GM12878 (cell line): Measurements from ENCODE around the gene TFAP2E.

ENCODE experiments used
- CBFB ChIP-seq: IDR thresholded peaks from 2 replicates; pipeline ENCODE4 v1.6.1; 2016; ENCODE audit warnings: antibody characterized with exemption, low read depth
- EZH2 ChIP-seq: IDR thresholded peaks from 2 replicates; pipeline ENCODE4 v1.6.1; 2012; ENCODE audit warnings: low read depth, mild to moderate bottlenecking, control low read depth, inconsistent platforms, low read length, borderline replicate concordance; ENCODE audit not compliant: control insufficient read depth
- POLR2A ChIP-seq: IDR thresholded peaks from 2 replicates; pipeline ENCODE4 v1.6.1; 2011; ENCODE audit warnings: low read depth, mild to moderate bottlenecking, low read length
- TF ChIP-seq, protein P1 (sequence below): IDR thresholded peaks from 2 replicates; pipeline ENCODE4 v1.6.1; 2012; ENCODE audit warnings: mild to moderate bottlenecking, low read depth, low read length
- TF ChIP-seq, protein P2 (sequence below), 3 experiments: IDR thresholded peaks in 2 of 3; conservative IDR thresholded peaks in 1 of 3; 2 replicates each; pipeline ENCODE4 v1.5.1; 2011; ENCODE audit warnings: low read depth in 3 of 3, low read length in 3 of 3, mild to moderate bottlenecking in 3 of 3, control low read depth in 2 of 3, moderate library complexity in 2 of 3, inconsistent platforms in 1 of 3, mixed read lengths in 1 of 3; ENCODE audit not compliant: control insufficient read depth in 2 of 3, insufficient read depth in 1 of 3; ENCODE audit errors: extremely low read depth in 1 of 3

DNA sequence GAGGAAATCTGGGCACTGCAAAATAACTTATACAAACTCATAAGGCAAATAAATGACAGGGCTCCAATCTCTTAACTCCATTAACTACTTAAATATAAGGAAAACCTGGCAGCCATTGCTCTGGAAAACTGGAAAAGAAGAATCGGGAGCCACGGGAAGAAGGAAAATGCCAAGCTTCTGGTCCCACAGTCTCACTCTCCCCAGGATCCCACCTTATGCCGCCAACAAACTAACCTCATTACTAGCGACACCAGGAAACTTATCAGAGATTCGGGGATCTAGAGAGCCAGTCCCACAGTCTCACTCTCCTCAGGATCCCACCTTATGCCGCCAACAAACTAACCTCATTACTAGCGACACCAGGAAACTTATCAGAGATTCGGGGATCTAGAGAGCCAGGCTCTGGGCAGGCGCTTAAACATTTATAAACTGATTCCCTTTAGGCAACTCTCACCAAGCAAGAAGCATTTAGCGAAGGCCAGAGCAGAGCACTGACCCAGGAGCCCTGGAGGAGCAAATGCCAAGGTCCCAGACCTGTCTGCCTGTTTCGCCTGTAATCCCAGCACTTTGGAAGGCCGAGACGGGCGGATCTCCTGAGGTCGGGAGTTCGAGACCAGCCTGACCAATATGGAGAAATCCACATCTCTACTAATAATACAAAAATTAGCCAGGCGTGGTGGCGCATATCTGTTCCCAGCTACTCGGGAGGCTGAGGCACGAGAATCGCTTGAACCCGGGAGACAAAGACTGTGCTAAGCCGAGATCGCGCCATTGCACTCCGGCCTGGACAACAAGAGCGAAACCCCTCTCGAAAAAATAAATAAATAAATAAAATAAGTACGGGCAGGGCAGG lies 67.5 kb downstream of the TFAP2E start:
- TF ChIP-seq, protein P1, sequence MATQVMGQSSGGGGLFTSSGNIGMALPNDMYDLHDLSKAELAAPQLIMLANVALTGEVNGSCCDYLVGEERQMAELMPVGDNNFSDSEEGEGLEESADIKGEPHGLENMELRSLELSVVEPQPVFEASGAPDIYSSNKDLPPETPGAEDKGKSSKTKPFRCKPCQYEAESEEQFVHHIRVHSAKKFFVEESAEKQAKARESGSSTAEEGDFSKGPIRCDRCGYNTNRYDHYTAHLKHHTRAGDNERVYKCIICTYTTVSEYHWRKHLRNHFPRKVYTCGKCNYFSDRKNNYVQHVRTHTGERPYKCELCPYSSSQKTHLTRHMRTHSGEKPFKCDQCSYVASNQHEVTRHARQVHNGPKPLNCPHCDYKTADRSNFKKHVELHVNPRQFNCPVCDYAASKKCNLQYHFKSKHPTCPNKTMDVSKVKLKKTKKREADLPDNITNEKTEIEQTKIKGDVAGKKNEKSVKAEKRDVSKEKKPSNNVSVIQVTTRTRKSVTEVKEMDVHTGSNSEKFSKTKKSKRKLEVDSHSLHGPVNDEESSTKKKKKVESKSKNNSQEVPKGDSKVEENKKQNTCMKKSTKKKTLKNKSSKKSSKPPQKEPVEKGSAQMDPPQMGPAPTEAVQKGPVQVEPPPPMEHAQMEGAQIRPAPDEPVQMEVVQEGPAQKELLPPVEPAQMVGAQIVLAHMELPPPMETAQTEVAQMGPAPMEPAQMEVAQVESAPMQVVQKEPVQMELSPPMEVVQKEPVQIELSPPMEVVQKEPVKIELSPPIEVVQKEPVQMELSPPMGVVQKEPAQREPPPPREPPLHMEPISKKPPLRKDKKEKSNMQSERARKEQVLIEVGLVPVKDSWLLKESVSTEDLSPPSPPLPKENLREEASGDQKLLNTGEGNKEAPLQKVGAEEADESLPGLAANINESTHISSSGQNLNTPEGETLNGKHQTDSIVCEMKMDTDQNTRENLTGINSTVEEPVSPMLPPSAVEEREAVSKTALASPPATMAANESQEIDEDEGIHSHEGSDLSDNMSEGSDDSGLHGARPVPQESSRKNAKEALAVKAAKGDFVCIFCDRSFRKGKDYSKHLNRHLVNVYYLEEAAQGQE = no peak
- TF ChIP-seq EZH2 (no peak), POLR2A (no peak), CBFB (no peak)
- TF ChIP-seq, protein P2, sequence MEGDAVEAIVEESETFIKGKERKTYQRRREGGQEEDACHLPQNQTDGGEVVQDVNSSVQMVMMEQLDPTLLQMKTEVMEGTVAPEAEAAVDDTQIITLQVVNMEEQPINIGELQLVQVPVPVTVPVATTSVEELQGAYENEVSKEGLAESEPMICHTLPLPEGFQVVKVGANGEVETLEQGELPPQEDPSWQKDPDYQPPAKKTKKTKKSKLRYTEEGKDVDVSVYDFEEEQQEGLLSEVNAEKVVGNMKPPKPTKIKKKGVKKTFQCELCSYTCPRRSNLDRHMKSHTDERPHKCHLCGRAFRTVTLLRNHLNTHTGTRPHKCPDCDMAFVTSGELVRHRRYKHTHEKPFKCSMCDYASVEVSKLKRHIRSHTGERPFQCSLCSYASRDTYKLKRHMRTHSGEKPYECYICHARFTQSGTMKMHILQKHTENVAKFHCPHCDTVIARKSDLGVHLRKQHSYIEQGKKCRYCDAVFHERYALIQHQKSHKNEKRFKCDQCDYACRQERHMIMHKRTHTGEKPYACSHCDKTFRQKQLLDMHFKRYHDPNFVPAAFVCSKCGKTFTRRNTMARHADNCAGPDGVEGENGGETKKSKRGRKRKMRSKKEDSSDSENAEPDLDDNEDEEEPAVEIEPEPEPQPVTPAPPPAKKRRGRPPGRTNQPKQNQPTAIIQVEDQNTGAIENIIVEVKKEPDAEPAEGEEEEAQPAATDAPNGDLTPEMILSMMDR (IDR thresholded peaks at IDR 0.05 in 2 of 3, conservative IDR thresholded peaks at IDR 0.05 in 1 of 3; ENCODE audit: control insufficient read depth in 2 of 3, extremely low read depth in 1 of 3, insufficient read depth in 1 of 3, low read depth in 3 of 3, low read length in 3 of 3) = no peak
